ENCODE data around the gene TUSC2. TPM values are rescaled to one million over a fixed set of nuclear protein-coding genes. Genes with fewer than 3 reads are reported as not detected.

TUSC2 gene
- total RNA-seq, 1 experiment from 2014 or later = 15.2 TPM

DNA sequence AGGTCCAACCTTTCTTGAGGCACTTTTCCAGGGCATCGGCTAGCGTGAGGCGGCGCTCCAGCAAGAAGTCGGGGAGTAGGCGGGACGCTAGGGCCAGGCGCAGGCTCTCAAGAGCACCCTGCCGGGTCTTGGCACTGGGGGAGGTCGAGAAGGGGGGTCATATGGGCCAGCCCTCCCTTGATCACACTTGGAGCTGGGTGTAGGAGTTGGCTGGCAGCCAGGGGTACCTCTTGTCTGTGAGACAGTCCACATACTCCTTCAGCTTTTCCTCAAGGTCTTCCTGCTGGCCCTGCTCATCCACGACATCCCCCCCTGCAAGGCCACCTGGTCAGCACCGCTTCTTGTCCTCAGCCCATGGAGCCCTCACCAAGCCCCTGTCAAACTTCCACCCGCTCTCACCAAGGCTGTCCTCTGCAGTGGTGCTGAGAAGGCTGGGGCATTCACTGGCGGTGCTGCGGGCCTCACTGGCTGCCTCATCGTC is 37.8 kb downstream of the TUSC2 start:
- Histone ChIP-seq H3K27ac (ENCODE audit: low read depth, low read length, poor library complexity, severe bottlenecking) (no peak overlapping the region), H3K36me3 (ENCODE audit: insufficient read depth, low read length, poor library complexity, severe bottlenecking) (peaks cover 17% of the 10 kb centered on the region), H3K9me3 (ENCODE audit: low read depth, low read length, poor library complexity, severe bottlenecking) (no peaks in the 10 kb centered on the region), H3K4me3 (ENCODE audit: low read depth, low read length, poor library complexity, severe bottlenecking) (no peak overlapping the region), H3K4me1 (ENCODE audit: insufficient read depth, low read length, poor library complexity, severe bottlenecking) (no peaks in the 10 kb centered on the region), H3K27me3 (replicated peaks; ENCODE audit: insufficient read depth, low read depth, low read length, poor library complexity) (no peaks in the 10 kb centered on the region)
- POLR2A ChIA-PET (ENCODE audit: low non-redundant PET) = no interaction called here
- intact Hi-C loops (cut with micrococcal nuclease; ENCODE audit: unreplicated experiment) = no loop called here
- CTCF ChIA-PET = no interaction called here
- DNase-seq (ENCODE audit: low spot score) = no peak
- TF ChIP-seq, protein P1, sequence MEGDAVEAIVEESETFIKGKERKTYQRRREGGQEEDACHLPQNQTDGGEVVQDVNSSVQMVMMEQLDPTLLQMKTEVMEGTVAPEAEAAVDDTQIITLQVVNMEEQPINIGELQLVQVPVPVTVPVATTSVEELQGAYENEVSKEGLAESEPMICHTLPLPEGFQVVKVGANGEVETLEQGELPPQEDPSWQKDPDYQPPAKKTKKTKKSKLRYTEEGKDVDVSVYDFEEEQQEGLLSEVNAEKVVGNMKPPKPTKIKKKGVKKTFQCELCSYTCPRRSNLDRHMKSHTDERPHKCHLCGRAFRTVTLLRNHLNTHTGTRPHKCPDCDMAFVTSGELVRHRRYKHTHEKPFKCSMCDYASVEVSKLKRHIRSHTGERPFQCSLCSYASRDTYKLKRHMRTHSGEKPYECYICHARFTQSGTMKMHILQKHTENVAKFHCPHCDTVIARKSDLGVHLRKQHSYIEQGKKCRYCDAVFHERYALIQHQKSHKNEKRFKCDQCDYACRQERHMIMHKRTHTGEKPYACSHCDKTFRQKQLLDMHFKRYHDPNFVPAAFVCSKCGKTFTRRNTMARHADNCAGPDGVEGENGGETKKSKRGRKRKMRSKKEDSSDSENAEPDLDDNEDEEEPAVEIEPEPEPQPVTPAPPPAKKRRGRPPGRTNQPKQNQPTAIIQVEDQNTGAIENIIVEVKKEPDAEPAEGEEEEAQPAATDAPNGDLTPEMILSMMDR (conservative IDR thresholded peaks at IDR 0.05; ENCODE audit: low read depth, low read length) = no peak
- no peak for TF ChIP-seq EZH2 (IDR thresholded peaks at IDR 0.05; ENCODE audit: borderline replicate concordance, low read depth, low read length, poor library complexity, severe bottlenecking)
- no TSS peak for BruUV-seq (replicated peaks)

DNA sequence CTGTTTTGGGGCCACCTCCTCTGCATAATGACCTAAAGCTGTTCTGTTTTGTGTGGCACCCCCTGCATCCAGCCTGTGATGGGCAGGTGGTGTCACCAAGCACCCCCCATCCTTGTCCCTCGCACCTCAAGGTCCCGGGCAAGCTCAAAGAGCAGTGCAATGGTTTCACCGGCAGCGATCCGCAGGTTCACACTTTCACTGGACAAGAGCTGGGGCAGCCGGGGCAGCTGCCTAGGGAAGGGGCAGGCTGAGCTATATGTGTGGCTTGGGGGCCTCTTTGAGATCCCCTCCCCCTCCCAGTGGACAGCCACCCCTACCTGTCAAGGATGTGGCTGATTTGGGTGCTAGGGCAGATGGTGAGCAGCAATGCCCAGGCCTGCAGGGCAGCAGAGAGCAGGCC is 38.9 kb downstream of the TUSC2 start:
- no TSS peak for BruUV-seq (replicated peaks)
- H3K9me3 ChIP-seq (ENCODE audit: low read depth, low read length, poor library complexity, severe bottlenecking) = no peaks in the 10 kb centered on the region
- no peak overlapping the region for H3K27ac ChIP-seq (ENCODE audit: low read depth, low read length, poor library complexity, severe bottlenecking)
- DNase-seq (ENCODE audit: low spot score) = no peak
- TF ChIP-seq, protein P1 (conservative IDR thresholded peaks at IDR 0.05; ENCODE audit: low read depth, low read length) = no peak
- TF ChIP-seq EZH2 (IDR thresholded peaks at IDR 0.05; ENCODE audit: borderline replicate concordance, low read depth, low read length, poor library complexity, severe bottlenecking) = no peak
- POLR2A ChIA-PET (ENCODE audit: low non-redundant PET) = no interaction called here
- no peaks in the 10 kb centered on the region for H3K27me3 ChIP-seq (replicated peaks; ENCODE audit: insufficient read depth, low read depth, low read length, poor library complexity)
- peaks cover 17% of the 10 kb centered on the region for H3K36me3 ChIP-seq (ENCODE audit: insufficient read depth, low read length, poor library complexity, severe bottlenecking)
- intact Hi-C loops (cut with micrococcal nuclease; ENCODE audit: unreplicated experiment) = no loop called here
- H3K4me1 ChIP-seq (ENCODE audit: insufficient read depth, low read length, poor library complexity, severe bottlenecking) = no peaks in the 10 kb centered on the region
- no peak overlapping the region for H3K4me3 ChIP-seq (ENCODE audit: low read depth, low read length, poor library complexity, severe bottlenecking)
- CTCF ChIA-PET = no interaction called here

DNA sequence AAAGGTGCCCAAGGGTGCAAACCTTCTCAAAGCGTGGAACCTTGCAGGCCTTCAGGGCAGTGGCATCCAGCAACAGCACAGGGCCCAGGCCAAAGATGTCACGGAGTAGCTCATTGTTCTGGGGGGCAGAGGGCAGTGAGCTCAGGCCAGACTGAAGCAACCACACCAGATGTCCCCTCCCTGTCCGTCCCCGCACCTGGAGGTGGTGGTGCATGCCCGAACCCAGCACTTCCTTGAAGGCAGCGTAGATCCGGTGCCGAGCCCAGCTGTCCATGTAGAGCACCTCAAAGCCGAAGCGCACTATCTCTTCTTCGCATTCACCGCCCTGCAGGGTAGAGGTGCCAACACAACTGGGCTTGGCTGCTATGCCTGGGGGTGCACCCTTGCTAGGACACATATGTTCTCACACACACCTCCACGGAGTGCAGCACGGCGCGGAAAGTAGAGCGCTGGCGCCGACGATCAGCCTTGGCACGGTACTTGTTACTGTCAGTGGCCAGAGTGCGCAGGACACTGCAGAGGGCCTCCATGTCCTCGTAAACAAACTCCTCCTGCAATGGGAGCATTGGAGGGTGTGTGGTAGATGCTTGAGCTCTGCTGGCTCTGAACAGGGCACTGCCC is 39.5 kb downstream of the TUSC2 start:
- TF ChIP-seq EZH2 (IDR thresholded peaks at IDR 0.05; ENCODE audit: borderline replicate concordance, low read depth, low read length, poor library complexity, severe bottlenecking) = no peak
- TF ChIP-seq, protein P1 (conservative IDR thresholded peaks at IDR 0.05; ENCODE audit: low read depth, low read length) = no peak
- DNase-seq (ENCODE audit: low spot score) = no peak
- Histone ChIP-seq H3K4me1 (ENCODE audit: insufficient read depth, low read length, poor library complexity, severe bottlenecking) (no peaks in the 10 kb centered on the region), H3K27ac (ENCODE audit: low read depth, low read length, poor library complexity, severe bottlenecking) (no peak overlapping the region), H3K4me3 (ENCODE audit: low read depth, low read length, poor library complexity, severe bottlenecking) (no peak overlapping the region), H3K27me3 (replicated peaks; ENCODE audit: insufficient read depth, low read depth, low read length, poor library complexity) (no peaks in the 10 kb centered on the region), H3K9me3 (ENCODE audit: low read depth, low read length, poor library complexity, severe bottlenecking) (no peaks in the 10 kb centered on the region), H3K36me3 (ENCODE audit: insufficient read depth, low read length, poor library complexity, severe bottlenecking) (peaks cover 17% of the 10 kb centered on the region)
- ChIA-PET POLR2A (ENCODE audit: low non-redundant PET) (no interaction called here), CTCF (no interaction called here)
- no TSS peak for BruUV-seq (replicated peaks)
- intact Hi-C loops (cut with micrococcal nuclease; ENCODE audit: unreplicated experiment) = no loop called here
